ENCODE measurements around the gene FXR1. TPM values are rescaled to one million over a fixed set of nuclear protein-coding genes. Genes with fewer than 3 reads are reported as not detected.

The FXR1 gene
- total RNA-seq, 1 donor from 2014 or later = 118 TPM

- Mint-ChIP-seq H3K36me3 (ENCODE audit: low read depth) (no peaks in the 10 kb centered on the region), H3K27ac (ENCODE audit: unreplicated experiment) (no peak overlapping the region), H3K4me1 (ENCODE audit: low read depth) (peaks cover 59% of the 10 kb centered on the region), H3K4me3 (ENCODE audit: unreplicated experiment) (no peak overlapping the region), H3K9me3 (ENCODE audit: low read depth) (no peaks in the 10 kb centered on the region), H3K27me3 (ENCODE audit: low read depth) (no peaks in the 10 kb centered on the region)
- no peak for TF ChIP-seq CTCF (IDR thresholded peaks at IDR 0.05)
- DNase-seq (ENCODE audit: low spot score) = no peak
Measured at GRCh38 chr3:180923561-180923960, 11.1 kb downstream of the FXR1 start.

DNA sequence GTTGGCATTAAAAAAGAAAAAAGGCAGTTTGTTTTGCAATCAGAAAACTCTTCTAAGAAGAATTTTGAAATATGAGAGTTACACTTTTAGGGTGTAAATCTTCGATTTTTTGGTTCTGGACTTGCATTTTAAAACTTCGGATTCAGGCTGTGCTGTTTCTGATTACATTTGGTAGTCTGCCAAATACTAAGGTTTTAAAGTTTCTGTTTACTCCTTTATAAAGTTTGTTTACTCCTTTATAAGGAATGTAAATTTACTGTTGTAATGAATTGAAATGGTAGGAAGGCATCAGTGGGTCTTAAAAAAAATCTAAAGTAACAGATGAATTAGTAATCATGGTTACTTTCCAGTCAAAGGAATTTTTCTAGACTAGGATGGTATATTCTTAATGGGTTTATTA is 14.1 kb downstream of the FXR1 start:
- peaks cover 48% of the 10 kb centered on the region for H3K4me1 Mint-ChIP-seq (ENCODE audit: low read depth)
- DNase-seq (ENCODE audit: low spot score) = no peak
- peak overlapping the region; percentile 52 for H3K27ac Mint-ChIP-seq (ENCODE audit: unreplicated experiment)
- H3K27me3 Mint-ChIP-seq (ENCODE audit: low read depth) = no peaks in the 10 kb centered on the region
- no peak overlapping the region for H3K4me3 Mint-ChIP-seq (ENCODE audit: unreplicated experiment)
- H3K36me3 Mint-ChIP-seq (ENCODE audit: low read depth) = no peaks in the 10 kb centered on the region
- TF ChIP-seq CTCF (IDR thresholded peaks at IDR 0.05) = no peak
- no peaks in the 10 kb centered on the region for H3K9me3 Mint-ChIP-seq (ENCODE audit: low read depth)

GRCh38 chr3:180929376-180929775 is 16.9 kb downstream of the FXR1 start:
- no peak for DNase-seq (ENCODE audit: low spot score)
- no peaks in the 10 kb centered on the region for H3K27me3 Mint-ChIP-seq (ENCODE audit: low read depth)
- H3K9me3 Mint-ChIP-seq (ENCODE audit: low read depth) = no peaks in the 10 kb centered on the region
- no peak overlapping the region for H3K4me3 Mint-ChIP-seq (ENCODE audit: unreplicated experiment)
- H3K4me1 Mint-ChIP-seq (ENCODE audit: low read depth) = peaks cover 53% of the 10 kb centered on the region
- no peak overlapping the region for H3K27ac Mint-ChIP-seq (ENCODE audit: unreplicated experiment)
- H3K36me3 Mint-ChIP-seq (ENCODE audit: low read depth) = no peaks in the 10 kb centered on the region
- no peak for TF ChIP-seq CTCF (IDR thresholded peaks at IDR 0.05)

DNA sequence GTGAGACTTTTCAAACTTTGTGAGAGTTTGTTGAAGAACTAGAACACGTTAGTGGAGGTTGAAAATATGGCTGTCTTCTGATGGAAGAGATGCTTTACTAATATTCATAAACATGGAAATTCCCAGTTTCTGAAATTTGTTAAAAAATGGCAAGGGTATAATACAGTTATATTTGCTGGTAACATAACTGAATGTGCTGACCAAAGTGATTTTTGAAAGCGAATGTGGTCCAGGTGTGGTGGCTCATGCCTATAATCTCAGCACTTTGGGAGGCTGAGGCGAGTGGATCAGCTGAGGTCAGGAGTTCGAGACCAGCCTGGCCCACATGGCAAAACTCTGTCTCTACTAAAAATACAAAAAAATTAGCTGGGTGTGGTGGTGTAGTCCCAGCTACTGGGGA is 18.1 kb downstream of the FXR1 start:
- DNase-seq (ENCODE audit: low spot score) = no peak
- Mint-ChIP-seq H3K27me3 (ENCODE audit: low read depth) (no peaks in the 10 kb centered on the region), H3K4me3 (ENCODE audit: unreplicated experiment) (no peak overlapping the region), H3K27ac (ENCODE audit: unreplicated experiment) (no peak overlapping the region), H3K36me3 (ENCODE audit: low read depth) (no peaks in the 10 kb centered on the region), H3K4me1 (ENCODE audit: low read depth) (peaks cover 48% of the 10 kb centered on the region), H3K9me3 (ENCODE audit: low read depth) (no peaks in the 10 kb centered on the region)
- TF ChIP-seq CTCF (IDR thresholded peaks at IDR 0.05) = no peak

DNA sequence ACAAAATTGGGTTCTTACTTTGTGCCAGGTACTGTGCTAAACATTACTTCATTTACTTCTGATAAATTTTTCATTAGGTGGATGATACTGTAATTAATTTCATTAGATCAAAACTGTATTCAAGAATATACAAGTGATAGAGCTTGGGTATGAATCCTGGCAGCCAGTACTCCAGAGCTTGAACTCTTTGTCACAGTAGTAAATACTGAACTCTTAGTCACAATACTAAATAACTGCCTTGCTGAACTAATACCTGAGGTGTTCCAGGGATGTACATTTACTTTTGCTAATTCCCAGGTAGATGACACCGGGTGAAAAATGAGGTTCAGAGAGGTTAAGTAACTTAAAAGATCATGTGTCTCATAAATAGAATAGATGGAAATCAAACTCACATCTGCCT is 20.3 kb downstream of the FXR1 start:
- H3K27ac Mint-ChIP-seq (ENCODE audit: unreplicated experiment) = no peak overlapping the region
- H3K4me3 Mint-ChIP-seq (ENCODE audit: unreplicated experiment) = no peak overlapping the region
- H3K9me3 Mint-ChIP-seq (ENCODE audit: low read depth) = no peaks in the 10 kb centered on the region
- no peaks in the 10 kb centered on the region for H3K27me3 Mint-ChIP-seq (ENCODE audit: low read depth)
- peaks cover 25% of the 10 kb centered on the region for H3K4me1 Mint-ChIP-seq (ENCODE audit: low read depth)
- no peaks in the 10 kb centered on the region for H3K36me3 Mint-ChIP-seq (ENCODE audit: low read depth)
- no peak for TF ChIP-seq CTCF (IDR thresholded peaks at IDR 0.05)
- no peak for DNase-seq (ENCODE audit: low spot score)
